Ramos (cell line): ENCODE data around the gene IFNAR1.

ENCODE experiments used
- in situ Hi-C: fragments of 300-500 bp; cut with MboI; formaldehyde crosslinking; loops from one replicate; pipeline ENCODE4 v1.14.3; 2022; ENCODE audit warnings: low sequenced_read_pairs; ENCODE audit not compliant: unreplicated experiment

Gene IFNAR1

DNA sequence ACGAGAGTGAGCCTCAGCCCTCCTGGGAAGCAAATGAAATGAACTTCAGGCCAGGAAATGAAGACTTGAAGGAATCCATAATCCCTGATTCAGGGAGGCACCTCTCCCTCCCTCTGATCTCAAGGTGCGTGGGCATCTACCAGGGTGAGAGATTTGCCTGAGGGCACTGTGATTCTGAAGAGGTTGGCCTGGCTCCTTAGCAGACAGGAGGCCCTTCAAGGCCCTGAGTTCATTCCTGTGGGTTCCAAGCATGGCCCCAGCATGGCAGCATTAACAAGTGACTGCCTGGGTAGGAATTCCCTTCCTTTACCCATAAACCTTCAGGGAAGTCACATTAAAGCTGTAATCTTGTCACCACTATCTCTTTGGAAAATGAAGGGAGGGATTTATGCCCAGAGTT is 48.7 kb downstream of the IFNAR1 start:
- in situ Hi-C loops: no loop called here

GRCh38 chr21:33374080-33374449 is 49.3 kb downstream of the IFNAR1 start:
- in situ Hi-C loops: no loop called here

GRCh38 chr21:33374450-33375096 is 49.8 kb downstream of the IFNAR1 start:
- in situ Hi-C loops: no loop called here

DNA sequence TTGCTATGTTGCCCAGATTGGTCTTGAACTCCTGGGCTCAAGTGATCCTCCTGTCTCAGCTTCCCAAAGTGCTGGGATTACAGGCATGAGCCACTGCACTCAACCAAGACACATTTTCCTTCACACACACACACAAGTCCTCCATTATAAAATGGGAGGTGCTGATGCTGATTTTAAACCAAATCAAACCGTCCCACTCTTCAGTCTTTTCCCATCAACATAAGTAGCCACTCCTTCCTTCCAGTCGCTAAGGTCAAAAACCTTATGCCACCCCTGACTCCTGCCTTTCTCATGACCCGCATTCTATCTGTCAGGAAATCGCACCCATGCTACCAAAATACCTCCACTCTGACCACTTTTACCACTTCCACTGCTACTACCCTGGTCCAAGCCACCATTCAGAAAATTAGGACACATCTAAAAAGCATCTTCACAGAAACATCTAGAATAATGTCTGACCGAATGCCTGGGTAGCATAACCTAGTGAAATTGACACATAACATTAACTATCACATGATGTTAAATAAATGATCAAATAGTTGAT is 50.4 kb downstream of the IFNAR1 start:
- in situ Hi-C loops: no loop called here

GRCh38 chr21:33377221-33377920 is 52.6 kb downstream of the IFNAR1 start:
- in situ Hi-C loops: no loop called here

GRCh38 chr21:33378081-33378480 is 53.3 kb downstream of the IFNAR1 start:
- in situ Hi-C loops: no loop called here

GRCh38 chr21:33379934-33380333 is 55.2 kb downstream of the IFNAR1 start:
- in situ Hi-C loops: loop anchor here (10.0 kb wide), 1 partner anchor 175 kb away; no protein-coding TSS in a partner anchor

DNA sequence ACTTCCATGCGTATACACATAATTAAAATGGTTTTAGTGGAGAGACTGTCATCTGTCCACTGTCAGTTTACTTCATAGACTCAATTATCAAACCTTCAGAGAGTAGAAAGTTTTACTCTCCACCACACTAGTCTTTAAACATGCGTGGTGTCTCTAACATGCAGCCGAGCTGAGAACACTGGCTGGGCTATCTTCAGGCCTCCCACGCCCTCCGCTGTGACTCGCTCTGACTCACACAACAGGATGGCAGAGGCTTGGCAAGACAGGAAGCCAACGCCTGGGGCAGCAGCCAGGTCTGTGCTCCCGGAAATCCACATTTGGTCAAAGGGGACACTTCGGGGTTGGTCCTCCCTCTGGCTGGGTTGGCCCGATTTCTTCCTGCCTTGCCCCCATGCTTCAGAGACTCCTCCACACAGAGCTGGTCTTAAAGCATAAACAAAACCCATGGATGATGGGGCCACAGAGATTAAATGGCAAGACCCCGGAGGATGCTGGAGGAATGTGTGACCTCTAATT is 55.8 kb downstream of the IFNAR1 start:
- in situ Hi-C loops: loop anchor here (10.0 kb wide), 1 partner anchor 176 kb away; no protein-coding TSS in a partner anchor

DNA sequence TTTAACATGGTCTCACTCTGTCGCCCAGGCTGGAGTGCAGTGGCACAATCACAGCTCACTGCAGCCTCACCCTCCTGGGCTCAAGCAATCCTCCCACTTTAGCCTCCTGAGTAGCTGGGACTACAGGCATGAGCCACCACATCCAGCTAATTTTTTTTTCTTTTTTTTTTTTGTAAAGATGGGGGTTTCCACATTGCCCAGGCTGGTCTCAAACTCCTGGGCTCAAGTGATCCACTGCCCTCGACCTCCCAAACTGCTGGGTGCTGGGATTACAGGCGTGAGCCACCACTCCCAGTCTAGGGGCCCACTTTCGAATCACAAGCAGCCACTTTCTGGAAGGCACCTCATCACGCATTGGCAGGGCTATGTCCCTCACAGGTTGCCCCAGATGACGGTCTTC is 56.6 kb downstream of the IFNAR1 start:
- in situ Hi-C loops: loop anchor here (10.0 kb wide), 1 partner anchor 177 kb away; no protein-coding TSS in a partner anchor

DNA sequence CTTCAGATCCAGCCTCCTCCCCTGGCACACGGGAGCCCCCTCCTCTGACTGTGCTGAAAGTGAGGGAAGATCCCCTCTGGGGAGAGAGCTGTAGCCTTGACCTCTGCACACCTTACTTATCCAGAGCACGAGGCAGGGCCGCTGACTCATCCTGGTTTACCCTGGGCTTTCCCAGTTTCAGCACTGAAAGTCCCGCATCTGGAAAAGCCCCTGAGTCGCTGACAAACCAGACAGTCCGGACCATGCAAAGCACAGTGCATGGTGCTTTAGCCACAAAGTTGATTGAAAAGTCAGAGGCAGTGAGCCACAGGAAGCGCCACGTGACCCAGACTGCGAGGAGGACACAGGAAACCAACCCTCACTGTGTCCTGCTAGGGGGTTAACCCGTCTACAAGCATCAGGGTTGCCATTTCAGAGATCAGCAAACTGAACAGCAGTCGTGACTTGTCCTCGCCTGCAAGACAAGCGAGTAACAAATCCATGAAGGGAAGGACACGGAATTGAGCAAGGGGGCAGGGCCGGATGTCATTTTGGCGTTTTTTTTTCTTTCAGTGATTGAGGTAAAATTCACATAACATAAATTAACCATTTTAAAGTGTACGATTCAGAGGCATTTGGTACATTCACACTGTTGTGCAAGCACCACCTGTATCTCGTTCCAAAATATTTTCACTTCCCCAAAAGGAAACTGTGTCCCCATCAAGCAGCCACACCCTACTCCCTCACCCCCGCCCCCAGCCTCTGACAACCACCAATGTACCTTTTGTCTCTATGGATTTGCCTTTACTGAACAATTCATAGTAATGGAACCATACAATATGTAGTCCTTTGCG is 58.5 kb downstream of the IFNAR1 start:
- in situ Hi-C loops: loop anchor here (10.0 kb wide), 1 partner anchor 178 kb away; no protein-coding TSS in a partner anchor

DNA sequence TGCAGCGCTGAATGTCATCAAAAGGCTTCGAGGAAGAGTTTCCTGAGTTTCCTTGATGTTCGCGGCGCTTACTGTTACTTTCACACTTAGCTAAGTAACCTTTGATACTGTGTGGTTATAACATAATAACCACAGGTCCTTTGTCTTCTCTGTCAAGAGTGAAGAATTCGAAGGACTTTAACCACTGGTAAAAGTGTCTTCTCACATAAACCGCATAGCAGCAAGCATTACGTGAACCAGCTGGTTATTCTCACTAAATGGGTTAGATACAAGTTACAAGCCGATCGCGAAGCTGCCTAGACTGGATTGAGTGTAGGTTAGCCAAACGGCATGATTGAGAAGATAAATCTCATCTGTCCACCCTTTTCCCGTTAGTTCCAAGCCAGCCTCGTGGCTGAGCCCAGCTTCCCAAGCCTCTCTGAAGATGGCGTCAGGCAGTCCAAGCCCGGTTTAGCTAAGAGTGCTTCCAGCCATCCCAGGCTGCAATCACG is 60.1 kb downstream of the IFNAR1 start:
- in situ Hi-C loops: loop anchor here (10.0 kb wide), 1 partner anchor 180 kb away; no protein-coding TSS in a partner anchor

- in situ Hi-C loops: loop anchor here (10.0 kb wide), 1 partner anchor 182 kb away; no protein-coding TSS in a partner anchor
Measured at GRCh38 chr21:33386222-33386784, 61.5 kb downstream of the IFNAR1 start.

GRCh38 chr21:33387294-33387693 is 62.5 kb downstream of the IFNAR1 start:
- in situ Hi-C loops: loop anchor here (10.0 kb wide), 1 partner anchor 182 kb away; no protein-coding TSS in a partner anchor

- in situ Hi-C loops: loop anchor here (10.0 kb wide), 1 partner anchor 183 kb away; no protein-coding TSS in a partner anchor
Measured at GRCh38 chr21:33388188-33388587, 63.4 kb downstream of the IFNAR1 start.

- in situ Hi-C loops: no loop called here
Measured at GRCh38 chr21:33390479-33390878, 65.7 kb downstream of the IFNAR1 start.

DNA sequence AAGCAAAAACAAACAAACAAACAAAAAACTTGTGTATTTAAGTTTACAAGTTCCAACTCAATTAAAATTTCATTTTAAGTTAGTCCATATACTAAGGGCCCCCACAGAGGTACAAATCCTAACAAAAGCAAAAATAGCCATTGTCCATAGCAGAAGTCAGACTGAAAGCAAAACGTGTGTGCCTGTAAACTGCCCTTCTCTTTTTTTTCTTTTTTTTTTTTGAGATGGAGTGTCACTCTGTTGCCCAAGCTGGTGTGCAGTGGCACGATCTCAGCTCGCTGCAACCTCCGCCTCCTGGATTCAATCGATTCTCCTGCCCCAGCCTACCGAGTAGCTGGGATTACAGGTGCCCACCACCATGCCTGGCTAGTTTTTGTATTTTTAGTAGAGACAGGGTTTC is 66.9 kb downstream of the IFNAR1 start:
- in situ Hi-C loops: no loop called here

DNA sequence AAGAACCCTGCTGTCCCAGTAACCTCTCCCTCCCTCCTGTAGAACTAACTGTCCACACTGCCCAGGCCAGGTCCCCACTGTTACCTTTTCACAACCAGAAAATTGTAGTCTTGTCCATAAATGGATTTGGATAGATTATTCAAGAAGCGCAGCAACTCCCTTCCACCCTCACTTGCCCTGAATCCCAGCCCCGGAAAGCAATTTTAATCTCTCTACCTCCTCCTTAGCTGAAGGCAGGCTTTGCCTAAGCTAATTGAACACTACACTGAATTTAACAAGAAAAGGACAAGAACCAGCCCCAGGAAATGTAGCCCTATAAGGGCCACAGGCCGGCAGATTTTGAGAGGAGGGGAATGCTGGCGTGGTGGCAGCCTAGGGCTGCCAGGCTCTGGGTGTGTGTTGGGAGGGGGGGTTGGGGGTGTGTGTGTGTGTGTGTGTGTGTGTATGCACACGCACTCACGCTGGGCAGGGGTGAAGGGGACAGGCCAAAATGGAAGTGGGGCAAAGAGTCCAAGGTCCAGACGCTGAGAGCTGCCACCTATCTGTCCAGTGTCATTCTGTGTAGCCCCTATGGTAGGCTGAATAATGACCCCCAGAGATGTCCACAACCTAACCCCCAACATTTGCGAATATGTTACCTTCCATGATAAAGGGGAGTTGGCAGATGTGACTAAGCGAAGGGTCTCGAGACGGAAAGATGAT is 67.7 kb downstream of the IFNAR1 start:
- in situ Hi-C loops: no loop called here

GRCh38 chr21:33393348-33393747 is 68.6 kb downstream of the IFNAR1 start:
- in situ Hi-C loops: no loop called here

GRCh38 chr21:33394260-33394659 is 69.5 kb downstream of the IFNAR1 start:
- in situ Hi-C loops: no loop called here
